HT-29 (cell line): ENCODE results near the gene ROR1. TPM values are rescaled to one million over a fixed set of nuclear protein-coding genes. Genes with fewer than 3 reads are reported as not detected.

ENCODE experiments used
- DNase-seq: peaks from one replicate; pipeline ENCODE4 v3.0.0-alpha.2; 2015; ENCODE audit warnings: low spot score
- total RNA-seq: library from RNA; depleted of rRNA; stranded (reverse); fragments of >200 nt; shearing (Covaris generic); gene quantifications from 2 replicates; pipeline ENCODE4 v1.2.3, GENCODE V29; 2014

Gene ROR1
- total RNA-seq, 1 experiment from 2014 or later = 40.5 TPM

GRCh38 chr1:63882048-63882704 lies 108.4 kb downstream of the ROR1 start:
- DNase-seq = no peak

GRCh38 chr1:63883494-63884235 lies 109.8 kb downstream of the ROR1 start:
- no peak for DNase-seq

- no peak for DNase-seq
Measured at GRCh38 chr1:63884486-63884885, 110.7 kb downstream of the ROR1 start.

GRCh38 chr1:63885899-63886298 lies 112.1 kb downstream of the ROR1 start:
- DNase-seq = no peak

- DNase-seq = no peak
Measured at GRCh38 chr1:63886340-63886739, 112.5 kb downstream of the ROR1 start.

GRCh38 chr1:63887809-63888208 lies 114.0 kb downstream of the ROR1 start:
- DNase-seq = no peak

- no peak for DNase-seq
Measured at GRCh38 chr1:63888984-63889383, 115.2 kb downstream of the ROR1 start.

GRCh38 chr1:63890468-63890867 lies 116.7 kb downstream of the ROR1 start:
- no peak for DNase-seq

- DNase-seq = no peak
Measured at GRCh38 chr1:63891060-63891690, 117.4 kb downstream of the ROR1 start.

GRCh38 chr1:63892632-63893395 lies 119.0 kb downstream of the ROR1 start:
- DNase-seq = no peak

GRCh38 chr1:63893976-63894375 lies 120.2 kb downstream of the ROR1 start:
- DNase-seq = no peak

GRCh38 chr1:63894627-63895265 lies 120.9 kb downstream of the ROR1 start:
- DNase-seq = no peak

GRCh38 chr1:63896755-63897154 lies 122.9 kb downstream of the ROR1 start:
- DNase-seq = no peak

- DNase-seq = no peak
Measured at GRCh38 chr1:63898428-63899196, 124.8 kb downstream of the ROR1 start.

- no peak for DNase-seq
Measured at GRCh38 chr1:63901094-63901493, 127.3 kb downstream of the ROR1 start.

- DNase-seq = no peak
Measured at GRCh38 chr1:63902844-63903589, 129.2 kb downstream of the ROR1 start.

GRCh38 chr1:63903947-63904610 lies 130.3 kb downstream of the ROR1 start:
- DNase-seq = no peak

- DNase-seq = no peak
Measured at GRCh38 chr1:63904826-63905225, 131.0 kb downstream of the ROR1 start.

- DNase-seq = no peak
Measured at GRCh38 chr1:63906047-63906704, 132.4 kb downstream of the ROR1 start.
